A549 (cell line): Measurements from ENCODE around the gene BCL11B. TPM values are rescaled to one million over a fixed set of nuclear protein-coding genes. Genes with fewer than 3 reads are reported as not detected.

Source experiments
- ATAC-seq, 2 experiments: fragments of 200-7000 bp in 1 of 2; fragments of >200 bp in 1 of 2; cut with Nextera tagmentation in 1 of 2; cut with Tn5 transposase in 1 of 2; 3 replicates each; pipeline versions ENCODE4 v1.8.0 to v1.9.1; 2018 to 2020; ENCODE audit warnings: mild to moderate bottlenecking in 1 of 2, moderate library complexity in 1 of 2
- CTCF ChIA-PET: fragments of 300-600 bp; sonication (Branson Sonifier 250); formaldehyde crosslinking; extraction: SDS; loops from one replicate; lab custom pipeline; 2021; ENCODE audit warnings: antibody characterized with exemption, inconsistent platforms; lab: Yijun Ruan, JAX
- POLR2A ChIA-PET: fragments of 350-600 bp; formaldehyde crosslinking; extraction: SDS; loops from one replicate; lab custom pipeline; 2021; ENCODE audit warnings: antibody characterized with exemption, inconsistent platforms; lab: Yijun Ruan, JAX
- DNase-seq, 2 experiments: peaks; one replicate each; pipeline versions ENCODE4 v3.0.0 to v3.0.0-alpha.2; 2011 to 2016; ENCODE audit warnings: low read depth in 1 of 2, low spot score in 1 of 2
- FAIRE-seq: peaks from 2 replicates; lab custom pipeline; 2011; peaks lifted over from hg19 to GRCh38; lab: Jason Lieb, UNC
- H3K27ac ChIP-seq, 2 experiments: fragments of >200 bp; sonication (Bioruptor Twin); formaldehyde crosslinking; 3 replicates each; pipeline ENCODE4 v1.5.1; 2016 to 2017
- H3K4me1 ChIP-seq: fragments of >200 bp; sonication (Bioruptor Twin); formaldehyde crosslinking; 3 replicates; pipeline ENCODE4 v1.6.1; 2016
- H3K4me2 ChIP-seq: fragments of >200 bp; sonication (Bioruptor Twin); formaldehyde crosslinking; 3 replicates; pipeline ENCODE4 v1.6.1; 2016
- H3K4me3 ChIP-seq: fragments of >200 bp; sonication (Bioruptor Twin); formaldehyde crosslinking; 3 replicates; pipeline ENCODE4 v1.5.1; 2016
- H3K9me3 ChIP-seq: fragments of >200 bp; sonication (Bioruptor Twin); formaldehyde crosslinking; 3 replicates; pipeline ENCODE4 v1.6.1; 2016
- BHLHE40 ChIP-seq: IDR thresholded peaks from 2 replicates; pipeline ENCODE4 v1.6.1; 2012; ENCODE audit warnings: low read depth, low read length, inconsistent platforms
- CBX2 ChIP-seq: fragments of 200-600 bp; sonication (generic); IDR thresholded peaks from 2 replicates; pipeline ENCODE4 v1.6.1; 2016; ENCODE audit warnings: low read depth, mild to moderate bottlenecking, borderline replicate concordance
- CEBPB ChIP-seq, 2 experiments: fragments of >200 bp in 1 of 2; sonication (Bioruptor Twin) in 1 of 2; formaldehyde crosslinking in 1 of 2; IDR thresholded peaks; 2 replicates each; pipeline ENCODE4 v1.6.1; 2012 to 2016
- CHD2 ChIP-seq: fragments of 150-350 bp; IDR thresholded peaks from 2 replicates; pipeline ENCODE4 v1.6.1; 2014; ENCODE audit warnings: low read length; ENCODE audit not compliant: partially characterized antibody
- EHMT2 ChIP-seq: fragments of 200-600 bp; sonication (generic); IDR thresholded peaks from 2 replicates; pipeline ENCODE4 v1.6.1; 2016; ENCODE audit warnings: antibody characterized with exemption, low read depth, mild to moderate bottlenecking, moderate library complexity
- FOSL2 ChIP-seq, 2 experiments: fragments of 450-650 bp in 1 of 2; fragments of >200 bp in 1 of 2; sonication (Bioruptor Twin) in 1 of 2; formaldehyde crosslinking; IDR thresholded peaks; 2 replicates each; pipeline versions ENCODE4 v1.5.0 to v1.6.1; 2016 to 2020; ENCODE audit warnings: mild to moderate bottlenecking in 1 of 2, moderate library complexity in 1 of 2
- FOXS1 ChIP-seq: fragments of 250-450 bp; sonication (Bioruptor Pico); IDR thresholded peaks from 2 replicates; pipeline ENCODE4 v1.5.0; 2020; ENCODE audit warnings: mild to moderate bottlenecking, moderate library complexity
- GATA3 ChIP-seq: IDR thresholded peaks from 2 replicates; pipeline ENCODE4 v1.6.1; 2012; ENCODE audit warnings: borderline replicate concordance
- HOXB13 ChIP-seq: fragments of 250-450 bp; sonication (Bioruptor Pico); IDR thresholded peaks from 2 replicates; pipeline ENCODE4 v1.5.0; 2020; ENCODE audit warnings: low read depth, mild to moderate bottlenecking, moderate library complexity
- HOXB5 ChIP-seq: fragments of 250-450 bp; sonication (Bioruptor Pico); IDR thresholded peaks from 2 replicates; pipeline ENCODE4 v1.5.0; 2020; ENCODE audit warnings: mild to moderate bottlenecking, moderate library complexity
- MAFK ChIP-seq: fragments of 450-650 bp; IDR thresholded peaks from 2 replicates; pipeline ENCODE4 v1.6.1; 2014; ENCODE audit not compliant: partially characterized antibody
- MAZ ChIP-seq: fragments of 150-350 bp; IDR thresholded peaks from 2 replicates; pipeline ENCODE4 v1.6.1; 2014; ENCODE audit warnings: antibody characterized with exemption, low read depth, low read length, borderline replicate concordance
- MYC ChIP-seq: IDR thresholded peaks from 2 replicates; pipeline ENCODE4 v1.6.1; 2012; ENCODE audit warnings: mild to moderate bottlenecking, inconsistent platforms, low read length, improper control_type of control experiment, borderline replicate concordance
- NFE2L2 ChIP-seq: fragments of 150-350 bp; conservative IDR thresholded peaks from 2 replicates; pipeline ENCODE4 v1.6.1; 2014; ENCODE audit warnings: low read length
- NPAS2 ChIP-seq: fragments of 250-450 bp; sonication (Bioruptor Pico); IDR thresholded peaks from 2 replicates; pipeline ENCODE4 v1.8.0; 2022; ENCODE audit warnings: mild to moderate bottlenecking, moderate library complexity, borderline replicate concordance
- POLR2AphosphoS2 ChIP-seq: conservative IDR thresholded peaks from 2 replicates; pipeline ENCODE4 v1.6.1; 2012; ENCODE audit warnings: low read length, improper control_type of control experiment, inconsistent platforms
- RARB ChIP-seq: fragments of 250-450 bp; sonication (Bioruptor Pico); IDR thresholded peaks from 2 replicates; pipeline ENCODE4 v1.8.0; 2021; ENCODE audit warnings: mild to moderate bottlenecking, moderate library complexity
- SREBF2 ChIP-seq: fragments of 450-650 bp; IDR thresholded peaks from 2 replicates; pipeline ENCODE4 v1.6.1; 2014; ENCODE audit warnings: mild to moderate bottlenecking, moderate library complexity
- TP53 ChIP-seq: fragments of 250-450 bp; sonication (Bioruptor Pico); IDR thresholded peaks from 2 replicates; pipeline ENCODE4 v1.5.0; 2021; ENCODE audit warnings: mild to moderate bottlenecking, moderate library complexity
- ZFP36 ChIP-seq: fragments of 450-650 bp; IDR thresholded peaks from 2 replicates; pipeline ENCODE4 v1.6.1; 2014; ENCODE audit warnings: borderline replicate concordance; ENCODE audit not compliant: partially characterized antibody
- ZNF302 ChIP-seq: fragments of 250-450 bp; sonication (Bioruptor Pico); IDR thresholded peaks from 2 replicates; pipeline ENCODE4 v1.9.0; 2021; ENCODE audit warnings: inconsistent platforms, mild to moderate bottlenecking, moderate library complexity
- WGBS: methylation state at CpG from one replicate; pipeline ENCODE4 v1.1.6; 2017; ENCODE audit errors: missing lambda C conversion rate; 5-methylcytosine and 5-hydroxymethylcytosine counted together
- polyA plus RNA-seq, 4 experiments: library from polyadenylated mRNA; depleted of rRNA in 3 of 4; stranded (reverse); fragments of >200 nt; fragmentation: RNase III in 1 of 4; extraction: RNeasy Plus Mini Kit Qiagen cat#74134 plus additional on column Dnase treatment in 1 of 4; gene quantifications; 2 replicates in 3 of 4; 3 replicates in 1 of 4; pipeline ENCODE4 v1.2.3, GENCODE V29; 2011 to 2017
- TF ChIP-seq, protein P1 (sequence below): fragments of 250-450 bp; sonication (Bioruptor Pico); IDR thresholded peaks from 2 replicates; pipeline ENCODE4 v1.5.0; 2021; ENCODE audit warnings: mild to moderate bottlenecking, moderate library complexity, borderline replicate concordance
- TF ChIP-seq, protein P2 (sequence below): IDR thresholded peaks from 2 replicates; pipeline ENCODE4 v1.6.1; 2012

The BCL11B gene
- polyA plus RNA-seq, 2 of the 4 experiments (the other 2 are of a cell fraction), result 0.43 to 0.49 TPM

DNA sequence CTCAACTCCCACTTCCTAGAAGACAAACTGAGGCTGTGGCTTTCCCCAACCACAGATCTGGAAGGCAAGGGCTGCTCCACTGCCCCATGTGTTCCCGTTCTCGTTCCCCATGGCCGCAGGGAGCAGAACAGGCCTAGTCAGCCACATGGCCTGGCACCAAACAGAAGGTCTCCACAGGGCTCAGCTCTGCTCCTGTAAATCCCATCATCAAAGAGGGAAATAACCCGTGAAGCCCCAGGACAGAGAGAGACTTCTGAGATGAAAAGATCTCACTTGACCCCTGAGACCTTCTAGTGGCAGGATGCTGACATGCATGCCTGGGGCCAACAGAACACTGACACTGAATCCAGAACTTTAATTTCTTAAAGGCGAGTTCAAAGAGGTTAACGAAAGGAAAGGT lies 68.9 kb downstream of the BCL11B start:
- POLR2A ChIA-PET, result no interaction called here
- TF ChIP-seq CHD2 (no peak), MYC (no peak), GATA3 (no peak), FOSL2 (IDR thresholded peaks at IDR 0.05) (no peak), FOSL2 (CRISPR knock-in tag; IDR thresholded peaks at IDR 0.05) (no peak), EHMT2 (no peak), ZNF302 (CRISPR knock-in tag) (no peak), BHLHE40 (no peak), FOXS1 (no peak), HOXB5 (CRISPR knock-in tag) (no peak), MAZ (no peak), SREBF2 (no peak), MAFK (no peak), RARB (CRISPR knock-in tag) (no peak), NPAS2 (no peak)
- TF ChIP-seq, protein P1, sequence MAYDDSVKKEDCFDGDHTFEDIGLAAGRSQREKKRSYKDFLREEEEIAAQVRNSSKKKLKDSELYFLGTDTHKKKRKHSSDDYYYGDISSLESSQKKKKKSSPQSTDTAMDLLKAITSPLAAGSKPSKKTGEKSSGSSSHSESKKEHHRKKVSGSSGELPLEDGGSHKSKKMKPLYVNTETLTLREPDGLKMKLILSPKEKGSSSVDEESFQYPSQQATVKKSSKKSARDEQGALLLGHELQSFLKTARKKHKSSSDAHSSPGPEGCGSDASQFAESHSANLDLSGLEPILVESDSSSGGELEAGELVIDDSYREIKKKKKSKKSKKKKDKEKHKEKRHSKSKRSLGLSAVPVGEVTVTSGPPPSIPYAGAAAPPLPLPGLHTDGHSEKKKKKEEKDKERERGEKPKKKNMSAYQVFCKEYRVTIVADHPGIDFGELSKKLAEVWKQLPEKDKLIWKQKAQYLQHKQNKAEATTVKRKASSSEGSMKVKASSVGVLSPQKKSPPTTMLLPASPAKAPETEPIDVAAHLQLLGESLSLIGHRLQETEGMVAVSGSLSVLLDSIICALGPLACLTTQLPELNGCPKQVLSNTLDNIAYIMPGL (CRISPR knock-in tag), result no peak
- Histone ChIP-seq H3K4me1 (no peaks in the 10 kb centered on the region), H3K27ac (no peak overlapping the region), H3K4me3 (no peak overlapping the region), H3K9me3 (no peaks in the 10 kb centered on the region), H3K4me2 (no peak overlapping the region)
- CTCF ChIA-PET, result interaction anchor here (1.4 to 1.6 kb wide), 2 partner anchors 64 to 69 kb away, joined by 3 to 4 read pairs; partner anchors contain the start of gene BCL11B
- DNase-seq, result no peak
- WGBS, result 80% methylated on average over 6 of the region's 6 CpGs
- no peak for FAIRE-seq
- ATAC-seq, result no peak

DNA sequence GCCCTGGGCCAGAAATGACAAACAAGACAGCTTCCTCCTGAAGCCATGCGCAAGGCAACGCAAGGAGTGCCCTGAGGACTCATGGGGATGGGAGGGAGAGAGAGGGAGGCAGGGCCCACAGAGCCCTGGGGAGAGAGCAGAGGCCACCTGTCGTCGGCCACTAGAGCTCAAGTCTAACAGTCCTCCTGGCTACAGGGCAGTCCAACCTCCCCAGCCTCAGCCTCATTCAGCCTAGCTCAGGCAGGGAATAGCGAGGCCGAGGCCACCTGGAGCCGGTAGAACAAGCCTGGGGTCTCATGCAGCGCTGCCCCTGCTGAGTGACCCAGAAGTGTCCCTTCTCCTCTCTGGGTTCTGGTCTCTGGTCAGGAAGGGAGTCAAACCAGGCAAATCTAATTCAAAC lies 69.5 kb downstream of the BCL11B start:
- Histone ChIP-seq H3K27ac (no peak overlapping the region), H3K4me1 (no peaks in the 10 kb centered on the region), H3K4me2 (no peak overlapping the region), H3K4me3 (no peak overlapping the region), H3K9me3 (no peaks in the 10 kb centered on the region)
- DNase-seq, result no peak
- WGBS, result 79% methylated on average over 8 of the region's 8 CpGs
- ATAC-seq, result no peak
- ChIA-PET POLR2A (no interaction called here), CTCF (interaction anchor here (1.4 to 1.6 kb wide), 3 partner anchors 10 to 69 kb away, joined by 3 to 4 read pairs (median 3); partner anchors contain the start of gene BCL11B)
- TF ChIP-seq POLR2AphosphoS2 (no peak), NFE2L2 (no peak)
- FAIRE-seq, result no peak

DNA sequence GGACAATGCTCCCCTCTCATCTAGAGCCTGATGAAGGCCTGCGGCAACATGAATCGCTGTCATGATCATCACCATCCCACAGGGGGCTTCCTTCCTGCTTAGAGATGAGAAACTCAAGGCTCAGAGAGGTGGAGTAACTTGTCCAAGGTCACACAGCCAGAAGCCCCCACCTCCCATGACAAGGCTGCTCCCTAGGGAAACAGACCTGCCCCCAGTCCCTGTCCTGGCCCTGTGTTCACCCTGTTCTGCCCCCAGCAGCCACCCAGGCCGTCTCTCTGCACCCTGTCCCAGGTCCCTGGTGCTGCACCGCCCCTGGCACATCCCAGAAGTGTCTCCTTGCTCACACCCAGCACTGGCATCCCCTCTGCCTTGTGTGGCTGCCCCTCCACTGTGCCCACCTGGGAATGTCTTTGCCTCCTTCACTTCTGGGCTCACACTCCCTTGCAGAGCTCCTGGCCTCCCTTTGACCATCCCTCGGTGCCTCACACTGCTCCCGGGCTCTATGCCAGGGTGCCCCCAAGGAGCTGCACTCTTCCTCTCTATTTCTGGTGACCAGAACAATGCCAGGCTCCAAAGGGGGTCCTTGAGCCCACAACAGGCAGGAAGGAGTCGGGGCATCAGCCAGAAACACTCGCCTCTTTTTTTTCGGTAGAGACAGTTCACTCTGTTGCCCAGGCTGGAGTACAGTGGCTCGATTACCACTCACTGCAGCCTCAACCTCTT lies 70.5 kb downstream of the BCL11B start:
- peak in 1 of 2 experiments; percentile 22; a peak in 2 of 6 replicates for ATAC-seq
- CTCF ChIA-PET, result interaction anchor here (0.6 to 1.8 kb wide), 5 partner anchors 11 to 70 kb away, joined by 3 to 5 read pairs (median 3); partner anchors contain the start of gene BCL11B
- FAIRE-seq, result no peak
- DNase-seq, result peak in 1 of 2 experiments; percentile 21
- Histone ChIP-seq H3K4me3 (no peak overlapping the region), H3K4me1 (no peaks in the 10 kb centered on the region), H3K27ac (no peak overlapping the region), H3K4me2 (no peak overlapping the region), H3K9me3 (no peaks in the 10 kb centered on the region)
- POLR2A ChIA-PET, result no interaction called here
- 65% methylated on average over 10 of the region's 10 CpGs for WGBS
- TF ChIP-seq, protein P2, sequence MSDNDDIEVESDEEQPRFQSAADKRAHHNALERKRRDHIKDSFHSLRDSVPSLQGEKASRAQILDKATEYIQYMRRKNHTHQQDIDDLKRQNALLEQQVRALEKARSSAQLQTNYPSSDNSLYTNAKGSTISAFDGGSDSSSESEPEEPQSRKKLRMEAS, result no peak
- TF ChIP-seq EHMT2, result no peak
- TF ChIP-seq CEBPB (IDR thresholded peaks at IDR 0.05), result no peak
- TF ChIP-seq NPAS2, result no peak
- TF ChIP-seq TP53 (CRISPR knock-in tag), result no peak
- peak; percentile 42 for TF ChIP-seq ZFP36
- no peak for TF ChIP-seq CBX2
- TF ChIP-seq HOXB13 (CRISPR knock-in tag), result no peak
- TF ChIP-seq, all 56 proteins: peak for 1
